PC-9 (cell line): ENCODE results near the gene CLIP1. TPM values are rescaled to one million over a fixed set of nuclear protein-coding genes. Genes with fewer than 3 reads are reported as not detected.

ENCODE experiments used
- BruUV-seq: library from RNA; stranded (reverse); fragments of 400-500 nt; replicated peaks from 2 replicates; lab custom pipeline; 2021; lab: Mats Ljungman, UMichigan
- CTCF ChIA-PET: fragments of 300-600 bp; sonication (Branson Sonifier 250); formaldehyde crosslinking; loops from one replicate; lab custom pipeline; 2022; ENCODE audit warnings: antibody characterized with exemption; lab: Charles Lee
- POLR2A ChIA-PET: fragments of 300-600 bp; sonication (Branson Sonifier 250); formaldehyde crosslinking; loops from one replicate; lab custom pipeline; 2022; ENCODE audit warnings: antibody characterized with exemption; ENCODE audit not compliant: unreplicated experiment; lab: Charles Lee
- DNase-seq, 2 experiments: peaks; one replicate each; pipeline versions ENCODE4 v3.0.0 to v3.0.0-alpha.2; 2015 to 2022; ENCODE audit warnings: mixed read lengths in 1 of 2
- H2AFZ ChIP-seq: fragments of 200-600 bp; sonication (generic); 2 replicates; pipeline ENCODE4 v1.8.1; 2017; ENCODE audit warnings: antibody characterized with exemption
- H3F3A ChIP-seq: fragments of 200-600 bp; sonication (generic); 2 replicates; pipeline ENCODE4 v1.8.1; 2017; ENCODE audit warnings: antibody characterized with exemption, mild to moderate bottlenecking, low read depth; ENCODE audit not compliant: insufficient read depth
- H3K27ac ChIP-seq: fragments of 200-600 bp; sonication (generic); 2 replicates; pipeline ENCODE4 v1.6.1; 2016; ENCODE audit warnings: mixed run types
- H3K27me3 ChIP-seq: fragments of 200-600 bp; sonication (generic); 2 replicates; pipeline ENCODE4 v1.6.1; 2016; ENCODE audit warnings: low read depth, mixed run types; ENCODE audit not compliant: insufficient read depth
- H3K36me3 ChIP-seq: fragments of 200-600 bp; sonication (generic); 2 replicates; pipeline ENCODE4 v1.6.1; 2016; ENCODE audit warnings: low read depth, mixed run types
- H3K4me1 ChIP-seq: fragments of 200-600 bp; sonication (generic); replicated peaks from 2 replicates; pipeline ENCODE4 v1.6.1; 2016; ENCODE audit warnings: mixed run types; ENCODE audit not compliant: insufficient read depth
- H3K4me2 ChIP-seq: fragments of 200-600 bp; sonication (generic); 2 replicates; pipeline ENCODE4 v1.6.1; 2017; ENCODE audit warnings: mixed run types
- H3K4me3 ChIP-seq: fragments of 200-600 bp; sonication (generic); 2 replicates; pipeline ENCODE4 v1.6.1; 2016; ENCODE audit warnings: mixed run types
- H3K79me2 ChIP-seq: fragments of 200-600 bp; sonication (generic); 2 replicates; pipeline ENCODE4 v1.6.1; 2017; ENCODE audit warnings: low read depth, mixed run types
- H3K9me2 ChIP-seq: fragments of 200-600 bp; sonication (generic); 2 replicates; pipeline ENCODE4 v1.8.1; 2017; ENCODE audit warnings: mild to moderate bottlenecking; ENCODE audit not compliant: insufficient read depth
- H3K9me3 ChIP-seq: fragments of 200-600 bp; sonication (generic); 2 replicates; pipeline ENCODE4 v1.8.1; 2016; ENCODE audit warnings: low read depth; ENCODE audit not compliant: insufficient read depth
- H4K20me1 ChIP-seq: fragments of 200-600 bp; sonication (generic); 2 replicates; pipeline ENCODE4 v1.8.1; 2017; ENCODE audit not compliant: insufficient read depth
- EZH2 ChIP-seq: fragments of 200-600 bp; sonication (generic); IDR thresholded peaks from 2 replicates; pipeline ENCODE4 v1.8.0; 2017; ENCODE audit warnings: antibody characterized with exemption, low read depth
- intact Hi-C: fragments of 100-400 bp; cut with micrococcal nuclease; formaldehyde crosslinking; loops from one replicate; pipeline ENCODE4 v1.10.0; 2022; ENCODE audit not compliant: unreplicated experiment
- total RNA-seq: library from RNA; stranded (reverse); gene quantifications from 2 replicates; pipeline ENCODE4 v1.2.3, GENCODE V29; 2021
- TF ChIP-seq, protein P1 (sequence below): fragments of 200-600 bp; sonication (generic); conservative IDR thresholded peaks from 2 replicates; pipeline ENCODE4 v1.6.1; 2017; ENCODE audit warnings: mixed run types, antibody characterized with exemption, mild to moderate bottlenecking, moderate library complexity

The CLIP1 gene
- total RNA-seq, 1 experiment from 2014 or later = 86.9 TPM

- Histone ChIP-seq H3K9me2 (no peaks in the 10 kb centered on the region), H3K36me3 (peaks cover 4% of the 10 kb centered on the region; the same call in 1 of the 2 replicates), H3K9me3 (no peaks in the 10 kb centered on the region), H3F3A (0 out of 2 replicates have a peak, but pooled peaks cover 8% of the 10 kb centered on the region), H3K79me2 (no peaks in the 10 kb centered on the region), H3K4me2 (no peak overlapping the region), H4K20me1 (no peaks in the 10 kb centered on the region), H3K4me3 (no peak overlapping the region), H3K4me1 (no peaks in the 10 kb centered on the region), H3K27ac (no peak overlapping the region), H3K27me3 (no peaks in the 10 kb centered on the region), H2AFZ (no peak overlapping the region)
- POLR2A ChIA-PET = no interaction called here
- intact Hi-C loops = no loop called here
- CTCF ChIA-PET = interaction anchor here (0.5 kb wide), 1 partner anchor 1001 kb away, joined by 3 read pairs; no protein-coding TSS in a partner anchor
- TF ChIP-seq, protein P1, sequence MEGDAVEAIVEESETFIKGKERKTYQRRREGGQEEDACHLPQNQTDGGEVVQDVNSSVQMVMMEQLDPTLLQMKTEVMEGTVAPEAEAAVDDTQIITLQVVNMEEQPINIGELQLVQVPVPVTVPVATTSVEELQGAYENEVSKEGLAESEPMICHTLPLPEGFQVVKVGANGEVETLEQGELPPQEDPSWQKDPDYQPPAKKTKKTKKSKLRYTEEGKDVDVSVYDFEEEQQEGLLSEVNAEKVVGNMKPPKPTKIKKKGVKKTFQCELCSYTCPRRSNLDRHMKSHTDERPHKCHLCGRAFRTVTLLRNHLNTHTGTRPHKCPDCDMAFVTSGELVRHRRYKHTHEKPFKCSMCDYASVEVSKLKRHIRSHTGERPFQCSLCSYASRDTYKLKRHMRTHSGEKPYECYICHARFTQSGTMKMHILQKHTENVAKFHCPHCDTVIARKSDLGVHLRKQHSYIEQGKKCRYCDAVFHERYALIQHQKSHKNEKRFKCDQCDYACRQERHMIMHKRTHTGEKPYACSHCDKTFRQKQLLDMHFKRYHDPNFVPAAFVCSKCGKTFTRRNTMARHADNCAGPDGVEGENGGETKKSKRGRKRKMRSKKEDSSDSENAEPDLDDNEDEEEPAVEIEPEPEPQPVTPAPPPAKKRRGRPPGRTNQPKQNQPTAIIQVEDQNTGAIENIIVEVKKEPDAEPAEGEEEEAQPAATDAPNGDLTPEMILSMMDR = no peak
- no peak for TF ChIP-seq EZH2
- DNase-seq = no peak
- no TSS peak for BruUV-seq
These were observed 94.7 kb downstream of the CLIP1 start for GRCh38 chr12:122327494-122328385.

- Histone ChIP-seq H3K4me3 (no peak overlapping the region), H4K20me1 (no peaks in the 10 kb centered on the region), H3K27ac (no peak overlapping the region), H3F3A (0 out of 2 replicates have a peak, but pooled peaks cover 8% of the 10 kb centered on the region), H3K36me3 (peaks cover 4% of the 10 kb centered on the region; the same call in 1 of the 2 replicates), H3K4me2 (no peak overlapping the region), H3K4me1 (no peaks in the 10 kb centered on the region), H3K9me2 (no peaks in the 10 kb centered on the region), H2AFZ (no peak overlapping the region), H3K27me3 (no peaks in the 10 kb centered on the region), H3K9me3 (no peaks in the 10 kb centered on the region), H3K79me2 (no peaks in the 10 kb centered on the region)
- ChIA-PET POLR2A (no interaction called here), CTCF (no interaction called here)
- no peak for DNase-seq
- no TSS peak for BruUV-seq
- intact Hi-C loops = no loop called here
- no peak for TF ChIP-seq EZH2
- TF ChIP-seq, protein P1 = no peak
These were observed 95.5 kb downstream of the CLIP1 start for GRCh38 chr12:122327014-122327413.

- no peaks in the 10 kb centered on the region for H3K9me2 ChIP-seq
- H3K27ac ChIP-seq = no peak overlapping the region
- H3K4me1 ChIP-seq = no peaks in the 10 kb centered on the region
- intact Hi-C loops = no loop called here
- peaks cover 4% of the 10 kb centered on the region; the same call in 1 of the 2 replicates for H3K36me3 ChIP-seq
- ChIA-PET POLR2A (no interaction called here), CTCF (no interaction called here)
- H3K27me3 ChIP-seq = no peaks in the 10 kb centered on the region
- no TSS peak for BruUV-seq
- H2AFZ ChIP-seq = no peak overlapping the region
- H3K79me2 ChIP-seq = no peaks in the 10 kb centered on the region
- H3K4me2 ChIP-seq = no peak overlapping the region
- no peak overlapping the region for H3K4me3 ChIP-seq
- 0 out of 2 replicates have a peak, but pooled peaks cover 8% of the 10 kb centered on the region for H3F3A ChIP-seq
- no peaks in the 10 kb centered on the region for H3K9me3 ChIP-seq
- no peaks in the 10 kb centered on the region for H4K20me1 ChIP-seq
- TF ChIP-seq EZH2 = no peak
- DNase-seq = no peak
These were observed 95.9 kb downstream of the CLIP1 start for GRCh38 chr12:122326586-122326985.
